Measurements from ENCODE around the gene PALM2AKAP2.
"Not testable (repeated sequence)": the region's sequence is repeated elsewhere in the genome, so short reads cannot be mapped to it uniquely, and the experiment has no call there.

PALM2AKAP2 gene

DNA sequence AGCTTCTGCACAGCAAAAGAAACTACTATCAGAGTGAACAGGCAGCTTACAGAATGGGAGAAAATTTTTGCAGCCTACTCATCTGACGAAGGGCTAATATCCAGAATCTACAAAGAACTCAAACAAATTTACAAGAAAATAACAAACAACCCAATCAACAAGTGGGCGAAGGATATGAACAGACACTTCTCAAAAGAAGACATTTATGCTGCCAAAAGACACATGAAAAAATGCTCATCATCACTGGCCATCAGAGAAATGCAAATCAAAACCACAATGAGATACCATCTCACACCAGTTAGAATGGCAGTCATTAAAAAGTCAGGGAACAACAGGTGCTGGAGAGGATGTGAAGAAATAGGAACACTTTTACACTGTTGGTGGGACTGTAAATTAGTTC, 45.4 kb downstream of the PALM2AKAP2 start:
- not testable (repeated sequence) for H3K4me1 ChIP-seq (ENCODE audit: control insufficient read depth, low read depth, low read length); H3K27me3 ChIP-seq (ENCODE audit: insufficient read depth, low read length, poor library complexity); H2BK120ac ChIP-seq (ENCODE audit: low read depth, low read length); H2BK15ac ChIP-seq (replicated peaks; ENCODE audit: low read depth); H3K79me1 ChIP-seq (ENCODE audit: low read length); H3K4me3 ChIP-seq (ENCODE audit: low read length); H3K4me2 ChIP-seq (ENCODE audit: low read length); DNase-seq; H3K23ac ChIP-seq (ENCODE audit: low read length); H4K5ac ChIP-seq (ENCODE audit: low read length); H3K79me2 ChIP-seq (ENCODE audit: control insufficient read depth, insufficient read depth, low read length); H3K36me3 ChIP-seq (ENCODE audit: control insufficient read depth, insufficient read depth, low read length); H3K18ac ChIP-seq (ENCODE audit: low read length); H2BK5ac ChIP-seq (ENCODE audit: low read length); H2AK5ac ChIP-seq (ENCODE audit: low read length); H4K8ac ChIP-seq (ENCODE audit: low read depth, low read length); H3K27ac ChIP-seq (ENCODE audit: low read depth, low read length); H3K9ac ChIP-seq (ENCODE audit: low read length); H3K4ac ChIP-seq (ENCODE audit: low read depth, low read length); H3K56ac ChIP-seq (ENCODE audit: low read length)
- WGBS (ENCODE audit: extremely low coverage, insufficient coverage, low lambda C conversion rate), result no CpG with 5 or more reads among the region's 2 CpGs

- Histone ChIP-seq H3K4me3 (ENCODE audit: low read length) (no peak overlapping the region), H3K18ac (ENCODE audit: low read length) (no peak overlapping the region), H3K27ac (ENCODE audit: low read depth, low read length) (no peak overlapping the region), H2BK120ac (ENCODE audit: low read depth, low read length) (no peak overlapping the region), H4K8ac (ENCODE audit: low read depth, low read length) (no peak overlapping the region), H3K23ac (ENCODE audit: low read length) (no peak overlapping the region), H3K4me1 (ENCODE audit: control insufficient read depth, low read depth, low read length) (peaks cover 2% of the 10 kb centered on the region), H2BK15ac (replicated peaks; ENCODE audit: low read depth) (no peak overlapping the region), H3K9ac (ENCODE audit: low read length) (no peak overlapping the region), H4K5ac (ENCODE audit: low read length) (no peak overlapping the region), H3K56ac (ENCODE audit: low read length) (no peak overlapping the region), H2AK5ac (ENCODE audit: low read length) (no peak overlapping the region), H3K79me1 (ENCODE audit: low read length) (no peaks in the 10 kb centered on the region), H3K4ac (ENCODE audit: low read depth, low read length) (no peak overlapping the region), H3K27me3 (ENCODE audit: insufficient read depth, low read length, poor library complexity) (no peaks in the 10 kb centered on the region), H3K79me2 (ENCODE audit: control insufficient read depth, insufficient read depth, low read length) (no peaks in the 10 kb centered on the region), H3K36me3 (ENCODE audit: control insufficient read depth, insufficient read depth, low read length) (no peaks in the 10 kb centered on the region), H3K4me2 (ENCODE audit: low read length) (no peak overlapping the region), H2BK5ac (ENCODE audit: low read length) (no peak overlapping the region)
- DNase-seq, result peak; percentile 56
- no CpG with 5 or more reads among the region's 1 CpG for WGBS (ENCODE audit: extremely low coverage, insufficient coverage, low lambda C conversion rate)
Observed at GRCh38 chr9:109826559-109826958, 46.6 kb downstream of the PALM2AKAP2 start.

DNA sequence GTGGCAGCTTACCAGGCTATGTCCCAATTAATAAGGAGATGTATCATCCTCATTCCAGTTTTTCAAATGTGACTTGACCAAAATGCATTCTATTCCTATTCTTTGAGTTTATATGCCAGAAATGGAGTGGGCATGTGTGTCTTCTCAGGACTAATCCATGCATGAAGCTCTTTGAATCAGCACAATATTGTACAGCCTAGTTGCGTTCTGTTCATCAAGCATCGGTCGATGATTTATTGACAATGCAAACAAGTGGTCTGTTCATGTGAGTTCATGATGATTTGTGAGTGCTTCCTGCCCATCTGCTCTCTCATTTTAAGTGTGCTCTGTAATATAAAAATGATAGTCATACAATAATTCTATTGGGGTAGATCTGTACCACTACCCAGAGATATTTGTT, 48.3 kb downstream of the PALM2AKAP2 start:
- Histone ChIP-seq H3K4me3 (ENCODE audit: low read length) (no peak overlapping the region), H3K18ac (ENCODE audit: low read length) (no peak overlapping the region), H4K8ac (ENCODE audit: low read depth, low read length) (no peak overlapping the region), H3K9ac (ENCODE audit: low read length) (no peak overlapping the region), H2BK120ac (ENCODE audit: low read depth, low read length) (no peak overlapping the region), H3K79me1 (ENCODE audit: low read length) (no peaks in the 10 kb centered on the region), H3K36me3 (ENCODE audit: control insufficient read depth, insufficient read depth, low read length) (no peaks in the 10 kb centered on the region), H3K56ac (ENCODE audit: low read length) (no peak overlapping the region), H3K27me3 (ENCODE audit: insufficient read depth, low read length, poor library complexity) (no peaks in the 10 kb centered on the region), H3K27ac (ENCODE audit: low read depth, low read length) (no peak overlapping the region), H3K23ac (ENCODE audit: low read length) (no peak overlapping the region), H3K79me2 (ENCODE audit: control insufficient read depth, insufficient read depth, low read length) (no peaks in the 10 kb centered on the region), H3K4me1 (ENCODE audit: control insufficient read depth, low read depth, low read length) (peaks cover 2% of the 10 kb centered on the region), H2AK5ac (ENCODE audit: low read length) (no peak overlapping the region), H2BK5ac (ENCODE audit: low read length) (no peak overlapping the region), H4K5ac (ENCODE audit: low read length) (no peak overlapping the region), H3K4ac (ENCODE audit: low read depth, low read length) (no peak overlapping the region), H2BK15ac (replicated peaks; ENCODE audit: low read depth) (no peak overlapping the region), H3K4me2 (ENCODE audit: low read length) (no peak overlapping the region)
- DNase-seq, result no peak
- WGBS (ENCODE audit: extremely low coverage, insufficient coverage, low lambda C conversion rate), result no CpG with 5 or more reads among the region's 3 CpGs
